ENCODE data around the gene OSBPL10.
"Not testable (repeated sequence)": the region's sequence is repeated elsewhere in the genome, so short reads cannot be mapped to it uniquely, and the experiment has no call there.

The OSBPL10 gene

GRCh38 chr3:31692751-31693150 is 288.3 kb downstream of the OSBPL10 start:
- no peak for DNase-seq

- DNase-seq, result no peak
Observed at GRCh38 chr3:31690771-31691170, 290.3 kb downstream of the OSBPL10 start.

GRCh38 chr3:31689523-31689922 is 291.5 kb downstream of the OSBPL10 start:
- DNase-seq, result not testable (repeated sequence)

GRCh38 chr3:31688984-31689383 is 292.1 kb downstream of the OSBPL10 start:
- no peak for DNase-seq

- DNase-seq, result no peak
Observed at GRCh38 chr3:31687020-31687802, 293.9 kb downstream of the OSBPL10 start.

GRCh38 chr3:31680072-31680870 is 300.8 kb downstream of the OSBPL10 start:
- DNase-seq, result no peak

- no peak for DNase-seq
Observed at GRCh38 chr3:31676556-31676955, 304.5 kb downstream of the OSBPL10 start.

- DNase-seq, result no peak
Observed at GRCh38 chr3:31673950-31674349, 307.1 kb downstream of the OSBPL10 start.

- no peak for DNase-seq
Observed at GRCh38 chr3:31671976-31672375, 309.1 kb downstream of the OSBPL10 start.

GRCh38 chr3:31671451-31671850 is 309.6 kb downstream of the OSBPL10 start:
- DNase-seq, result no peak

- DNase-seq, result no peak
Observed at GRCh38 chr3:31670722-31671121, 310.3 kb downstream of the OSBPL10 start.

GRCh38 chr3:31670136-31670535 is 310.9 kb downstream of the OSBPL10 start:
- no peak for DNase-seq

- no peak for DNase-seq
Observed at GRCh38 chr3:31668242-31668641, 312.8 kb downstream of the OSBPL10 start.

- no peak for DNase-seq
Observed at GRCh38 chr3:31667582-31667981, 313.5 kb downstream of the OSBPL10 start.

- DNase-seq, result no peak
Observed at GRCh38 chr3:31664031-31664430, 317.0 kb downstream of the OSBPL10 start.

- DNase-seq, result no peak
Observed at GRCh38 chr3:31661993-31662670, 318.9 kb downstream of the OSBPL10 start.

- no peak for DNase-seq
Observed at GRCh38 chr3:31661286-31661685, 319.8 kb downstream of the OSBPL10 start.

- DNase-seq, result no peak
Observed at GRCh38 chr3:31659246-31659645, 321.8 kb downstream of the OSBPL10 start.

- no peak for DNase-seq
Observed at GRCh38 chr3:31654998-31655397, 326.1 kb downstream of the OSBPL10 start.

- no peak for DNase-seq
Observed at GRCh38 chr3:31653464-31653863, 327.6 kb downstream of the OSBPL10 start.

- DNase-seq, result no peak
Observed at GRCh38 chr3:31652296-31652695, 328.8 kb downstream of the OSBPL10 start.

- DNase-seq, result no peak
Observed at GRCh38 chr3:31648286-31648968, 332.6 kb downstream of the OSBPL10 start.

- DNase-seq, result no peak
Observed at GRCh38 chr3:31645256-31645655, 335.8 kb downstream of the OSBPL10 start.
